HCT116 (cell line): ENCODE measurements around the gene HMX3.

Source experiments
- TF ChIP-seq, protein P1 (sequence below): IDR thresholded peaks from 2 replicates; pipeline ENCODE4 v1.6.1; 2012; ENCODE audit warnings: low read depth
- TF ChIP-seq, protein P2 (sequence below), 3 experiments: fragments of 200-600 bp in 1 of 3; sonication (generic) in 1 of 3; IDR thresholded peaks in 2 of 3; conservative IDR thresholded peaks in 1 of 3; 2 replicates each; pipeline ENCODE4 v1.5.1; 2012 to 2017; ENCODE audit warnings: low read depth in 2 of 3, low read length in 2 of 3, antibody characterized with exemption in 1 of 3, borderline replicate concordance in 1 of 3, control low read depth in 1 of 3, mild to moderate bottlenecking in 1 of 3, mixed read lengths in 1 of 3, mixed run types in 1 of 3, moderate library complexity in 1 of 3; ENCODE audit not compliant: insufficient read depth in 1 of 3

DNA sequence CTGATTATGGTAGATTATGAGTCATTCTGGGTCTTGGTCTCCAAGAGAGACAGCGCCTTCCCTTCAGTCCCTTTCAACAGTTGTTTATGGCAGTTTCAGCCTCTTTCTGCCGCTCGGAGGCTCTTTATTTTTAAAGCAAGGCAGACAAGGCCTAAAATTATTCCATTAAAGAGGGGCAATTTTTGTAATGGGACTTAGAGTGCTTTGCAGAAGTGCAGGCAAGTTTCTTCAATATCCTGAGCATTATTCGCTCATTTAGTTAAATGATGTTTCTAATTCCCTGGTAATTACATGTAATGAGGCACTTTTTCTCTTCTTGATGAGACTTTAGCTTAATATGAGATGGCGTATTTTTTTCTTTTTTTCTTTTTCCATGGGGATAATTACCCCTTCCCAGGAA is 52.0 kb downstream of the HMX3 start:
- TF ChIP-seq, protein P1, sequence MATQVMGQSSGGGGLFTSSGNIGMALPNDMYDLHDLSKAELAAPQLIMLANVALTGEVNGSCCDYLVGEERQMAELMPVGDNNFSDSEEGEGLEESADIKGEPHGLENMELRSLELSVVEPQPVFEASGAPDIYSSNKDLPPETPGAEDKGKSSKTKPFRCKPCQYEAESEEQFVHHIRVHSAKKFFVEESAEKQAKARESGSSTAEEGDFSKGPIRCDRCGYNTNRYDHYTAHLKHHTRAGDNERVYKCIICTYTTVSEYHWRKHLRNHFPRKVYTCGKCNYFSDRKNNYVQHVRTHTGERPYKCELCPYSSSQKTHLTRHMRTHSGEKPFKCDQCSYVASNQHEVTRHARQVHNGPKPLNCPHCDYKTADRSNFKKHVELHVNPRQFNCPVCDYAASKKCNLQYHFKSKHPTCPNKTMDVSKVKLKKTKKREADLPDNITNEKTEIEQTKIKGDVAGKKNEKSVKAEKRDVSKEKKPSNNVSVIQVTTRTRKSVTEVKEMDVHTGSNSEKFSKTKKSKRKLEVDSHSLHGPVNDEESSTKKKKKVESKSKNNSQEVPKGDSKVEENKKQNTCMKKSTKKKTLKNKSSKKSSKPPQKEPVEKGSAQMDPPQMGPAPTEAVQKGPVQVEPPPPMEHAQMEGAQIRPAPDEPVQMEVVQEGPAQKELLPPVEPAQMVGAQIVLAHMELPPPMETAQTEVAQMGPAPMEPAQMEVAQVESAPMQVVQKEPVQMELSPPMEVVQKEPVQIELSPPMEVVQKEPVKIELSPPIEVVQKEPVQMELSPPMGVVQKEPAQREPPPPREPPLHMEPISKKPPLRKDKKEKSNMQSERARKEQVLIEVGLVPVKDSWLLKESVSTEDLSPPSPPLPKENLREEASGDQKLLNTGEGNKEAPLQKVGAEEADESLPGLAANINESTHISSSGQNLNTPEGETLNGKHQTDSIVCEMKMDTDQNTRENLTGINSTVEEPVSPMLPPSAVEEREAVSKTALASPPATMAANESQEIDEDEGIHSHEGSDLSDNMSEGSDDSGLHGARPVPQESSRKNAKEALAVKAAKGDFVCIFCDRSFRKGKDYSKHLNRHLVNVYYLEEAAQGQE = no peak
- TF ChIP-seq, protein P2, sequence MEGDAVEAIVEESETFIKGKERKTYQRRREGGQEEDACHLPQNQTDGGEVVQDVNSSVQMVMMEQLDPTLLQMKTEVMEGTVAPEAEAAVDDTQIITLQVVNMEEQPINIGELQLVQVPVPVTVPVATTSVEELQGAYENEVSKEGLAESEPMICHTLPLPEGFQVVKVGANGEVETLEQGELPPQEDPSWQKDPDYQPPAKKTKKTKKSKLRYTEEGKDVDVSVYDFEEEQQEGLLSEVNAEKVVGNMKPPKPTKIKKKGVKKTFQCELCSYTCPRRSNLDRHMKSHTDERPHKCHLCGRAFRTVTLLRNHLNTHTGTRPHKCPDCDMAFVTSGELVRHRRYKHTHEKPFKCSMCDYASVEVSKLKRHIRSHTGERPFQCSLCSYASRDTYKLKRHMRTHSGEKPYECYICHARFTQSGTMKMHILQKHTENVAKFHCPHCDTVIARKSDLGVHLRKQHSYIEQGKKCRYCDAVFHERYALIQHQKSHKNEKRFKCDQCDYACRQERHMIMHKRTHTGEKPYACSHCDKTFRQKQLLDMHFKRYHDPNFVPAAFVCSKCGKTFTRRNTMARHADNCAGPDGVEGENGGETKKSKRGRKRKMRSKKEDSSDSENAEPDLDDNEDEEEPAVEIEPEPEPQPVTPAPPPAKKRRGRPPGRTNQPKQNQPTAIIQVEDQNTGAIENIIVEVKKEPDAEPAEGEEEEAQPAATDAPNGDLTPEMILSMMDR (IDR thresholded peaks at IDR 0.05 in 2 of 3, conservative IDR thresholded peaks at IDR 0.05 in 1 of 3; ENCODE audit: borderline replicate concordance in 1 of 3, insufficient read depth in 1 of 3, low read depth in 2 of 3, low read length in 2 of 3) = no peak
